SU-DHL-6 (cell line): Measurements from ENCODE around the gene CNKSR3.

Experiments
- H2AFZ ChIP-seq: fragments of 200-600 bp; sonication (generic); 2 replicates; pipeline ENCODE4 v1.6.1; 2014; ENCODE audit warnings: low read depth, mild to moderate bottlenecking, moderate library complexity, mixed read lengths, antibody characterized with exemption, low read length; ENCODE audit not compliant: severe bottlenecking
- H3F3A ChIP-seq: fragments of 200-600 bp; shearing (Covaris generic); 2 replicates; pipeline ENCODE4 v1.6.0; 2016; ENCODE audit warnings: antibody characterized with exemption, mild to moderate bottlenecking; ENCODE audit not compliant: insufficient read depth
- H3K27ac ChIP-seq: fragments of 200-600 bp; sonication (generic); 2 replicates; pipeline ENCODE4 v1.5.1; 2016; ENCODE audit warnings: low read depth, mild to moderate bottlenecking, low read length, moderate library complexity, mixed read lengths
- H3K27me3 ChIP-seq: fragments of 200-600 bp; sonication (generic), shearing (Covaris generic); 2 replicates; pipeline ENCODE4 v1.6.0; 2014; ENCODE audit warnings: mild to moderate bottlenecking, low read length
- H3K36me3 ChIP-seq: fragments of 200-600 bp; sonication (generic); 2 replicates; pipeline ENCODE4 v1.6.1; 2014; ENCODE audit warnings: mild to moderate bottlenecking, low read length, mixed read lengths
- H3K4me2 ChIP-seq: fragments of 300-600, 200-600 bp; shearing (Covaris generic), sonication (generic); 2 replicates; pipeline ENCODE4 v1.6.0; 2014; ENCODE audit warnings: low read length, low read depth, mild to moderate bottlenecking; ENCODE audit not compliant: poor library complexity, severe bottlenecking
- H3K4me3 ChIP-seq: fragments of 200-600 bp; sonication (generic); 2 replicates; pipeline ENCODE4 v1.5.1; 2014; ENCODE audit warnings: antibody characterized with exemption, low read length, mild to moderate bottlenecking, mixed read lengths; ENCODE audit not compliant: insufficient read depth, poor library complexity, severe bottlenecking
- H3K79me2 ChIP-seq: fragments of 200-600 bp; sonication (generic); 2 replicates; pipeline ENCODE4 v1.6.1; 2014; ENCODE audit warnings: mild to moderate bottlenecking, low read length, moderate library complexity; ENCODE audit not compliant: insufficient read depth
- H3K9ac ChIP-seq: fragments of 200-600 bp; sonication (generic); 2 replicates; pipeline ENCODE4 v1.7.0; 2014; ENCODE audit warnings: mild to moderate bottlenecking, low read length
- H3K9me2 ChIP-seq: fragments of 200-600 bp; sonication (generic); replicated peaks from 2 replicates; pipeline ENCODE4 v1.6.1; 2014; ENCODE audit warnings: low read length; ENCODE audit not compliant: insufficient read depth
- H3K9me3 ChIP-seq: fragments of 200-600 bp; sonication (generic); 2 replicates; pipeline ENCODE4 v1.6.1; 2014; ENCODE audit warnings: low read length, mixed read lengths; ENCODE audit not compliant: insufficient read depth
- H4K20me1 ChIP-seq: fragments of 200-600 bp; sonication (generic); 2 replicates; pipeline ENCODE4 v1.6.1; 2014; ENCODE audit warnings: low read depth, mild to moderate bottlenecking, antibody characterized with exemption, low read length, moderate library complexity, mixed read lengths
- EZH2phosphoT487 ChIP-seq: fragments of 200-600 bp; sonication (generic), shearing (Covaris generic); conservative IDR thresholded peaks from 2 replicates; pipeline ENCODE4 v1.6.1; 2018; ENCODE audit warnings: mild to moderate bottlenecking, antibody characterized with exemption, low read length, moderate library complexity, mixed read lengths
- TF ChIP-seq, protein P1 (sequence below): fragments of 200-600 bp; sonication (generic); IDR thresholded peaks from one replicate; pipeline ENCODE4 v1.5.1; 2017; ENCODE audit warnings: antibody characterized with exemption, mild to moderate bottlenecking, low read length, moderate library complexity; ENCODE audit not compliant: insufficient read depth, poor library complexity, severe bottlenecking

CNKSR3 gene

DNA sequence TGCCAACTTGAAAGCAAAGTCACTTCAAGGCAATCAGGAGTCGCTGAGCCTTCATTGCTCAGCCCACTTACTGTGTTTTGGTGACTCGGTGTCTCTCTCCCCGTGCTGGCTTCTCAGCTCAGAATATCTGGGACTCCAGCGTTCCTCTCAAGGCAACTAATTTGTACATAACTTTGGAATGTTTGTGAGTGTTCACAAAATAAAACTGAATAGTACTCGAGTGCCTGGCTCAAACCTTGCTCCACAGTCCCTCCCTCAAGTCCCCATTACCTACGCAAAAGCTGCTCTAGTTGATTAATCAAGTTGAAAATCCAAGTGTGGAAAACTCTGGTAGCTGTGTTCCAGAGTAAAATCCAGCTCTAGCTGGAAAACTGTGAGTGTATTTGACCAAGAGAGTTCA, 162.5 kb downstream of the CNKSR3 start:
- Histone ChIP-seq H3F3A (no peaks in the 10 kb centered on the region), H3K4me3 (no peak overlapping the region), H3K36me3 (no peaks in the 10 kb centered on the region), H2AFZ (no peak overlapping the region), H3K9me2 (no peaks in the 10 kb centered on the region), H3K79me2 (no peaks in the 10 kb centered on the region), H3K27me3 (no peaks in the 10 kb centered on the region), H3K9ac (no peak overlapping the region), H3K27ac (no peak overlapping the region), H3K4me2 (no peak overlapping the region), H4K20me1 (no peaks in the 10 kb centered on the region), H3K9me3 (no peaks in the 10 kb centered on the region)
- TF ChIP-seq, protein P1, sequence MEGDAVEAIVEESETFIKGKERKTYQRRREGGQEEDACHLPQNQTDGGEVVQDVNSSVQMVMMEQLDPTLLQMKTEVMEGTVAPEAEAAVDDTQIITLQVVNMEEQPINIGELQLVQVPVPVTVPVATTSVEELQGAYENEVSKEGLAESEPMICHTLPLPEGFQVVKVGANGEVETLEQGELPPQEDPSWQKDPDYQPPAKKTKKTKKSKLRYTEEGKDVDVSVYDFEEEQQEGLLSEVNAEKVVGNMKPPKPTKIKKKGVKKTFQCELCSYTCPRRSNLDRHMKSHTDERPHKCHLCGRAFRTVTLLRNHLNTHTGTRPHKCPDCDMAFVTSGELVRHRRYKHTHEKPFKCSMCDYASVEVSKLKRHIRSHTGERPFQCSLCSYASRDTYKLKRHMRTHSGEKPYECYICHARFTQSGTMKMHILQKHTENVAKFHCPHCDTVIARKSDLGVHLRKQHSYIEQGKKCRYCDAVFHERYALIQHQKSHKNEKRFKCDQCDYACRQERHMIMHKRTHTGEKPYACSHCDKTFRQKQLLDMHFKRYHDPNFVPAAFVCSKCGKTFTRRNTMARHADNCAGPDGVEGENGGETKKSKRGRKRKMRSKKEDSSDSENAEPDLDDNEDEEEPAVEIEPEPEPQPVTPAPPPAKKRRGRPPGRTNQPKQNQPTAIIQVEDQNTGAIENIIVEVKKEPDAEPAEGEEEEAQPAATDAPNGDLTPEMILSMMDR, result no peak
- TF ChIP-seq EZH2phosphoT487, result no peak

DNA sequence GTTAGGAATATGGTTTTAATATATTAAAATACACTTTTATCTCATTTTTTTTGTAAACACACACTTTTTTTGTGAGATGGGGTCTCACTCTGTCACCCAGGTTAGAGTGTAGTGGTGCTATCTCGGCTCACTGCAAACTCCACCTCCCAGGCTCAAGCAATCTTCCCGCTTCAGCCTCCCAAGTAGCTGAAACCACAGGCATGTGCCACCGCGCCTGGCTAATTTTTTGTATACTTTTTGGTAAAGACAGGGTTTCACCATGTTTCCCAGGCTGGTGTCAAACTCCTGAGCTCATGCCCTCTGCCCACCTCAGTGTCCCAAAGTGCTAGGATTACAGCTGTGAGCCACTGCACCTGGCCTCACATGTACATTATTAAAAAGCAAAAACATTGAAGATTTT, 164.7 kb downstream of the CNKSR3 start:
- Histone ChIP-seq H3K36me3 (no peaks in the 10 kb centered on the region), H3K27me3 (no peaks in the 10 kb centered on the region), H3K9ac (no peak overlapping the region), H3K27ac (no peak overlapping the region), H4K20me1 (no peaks in the 10 kb centered on the region), H3K9me2 (no peaks in the 10 kb centered on the region), H3K9me3 (no peaks in the 10 kb centered on the region), H3K4me2 (no peak overlapping the region), H3K79me2 (no peaks in the 10 kb centered on the region), H3K4me3 (no peak overlapping the region), H2AFZ (no peak overlapping the region), H3F3A (no peaks in the 10 kb centered on the region)
- TF ChIP-seq, protein P1, result no peak
- TF ChIP-seq EZH2phosphoT487, result no peak

DNA sequence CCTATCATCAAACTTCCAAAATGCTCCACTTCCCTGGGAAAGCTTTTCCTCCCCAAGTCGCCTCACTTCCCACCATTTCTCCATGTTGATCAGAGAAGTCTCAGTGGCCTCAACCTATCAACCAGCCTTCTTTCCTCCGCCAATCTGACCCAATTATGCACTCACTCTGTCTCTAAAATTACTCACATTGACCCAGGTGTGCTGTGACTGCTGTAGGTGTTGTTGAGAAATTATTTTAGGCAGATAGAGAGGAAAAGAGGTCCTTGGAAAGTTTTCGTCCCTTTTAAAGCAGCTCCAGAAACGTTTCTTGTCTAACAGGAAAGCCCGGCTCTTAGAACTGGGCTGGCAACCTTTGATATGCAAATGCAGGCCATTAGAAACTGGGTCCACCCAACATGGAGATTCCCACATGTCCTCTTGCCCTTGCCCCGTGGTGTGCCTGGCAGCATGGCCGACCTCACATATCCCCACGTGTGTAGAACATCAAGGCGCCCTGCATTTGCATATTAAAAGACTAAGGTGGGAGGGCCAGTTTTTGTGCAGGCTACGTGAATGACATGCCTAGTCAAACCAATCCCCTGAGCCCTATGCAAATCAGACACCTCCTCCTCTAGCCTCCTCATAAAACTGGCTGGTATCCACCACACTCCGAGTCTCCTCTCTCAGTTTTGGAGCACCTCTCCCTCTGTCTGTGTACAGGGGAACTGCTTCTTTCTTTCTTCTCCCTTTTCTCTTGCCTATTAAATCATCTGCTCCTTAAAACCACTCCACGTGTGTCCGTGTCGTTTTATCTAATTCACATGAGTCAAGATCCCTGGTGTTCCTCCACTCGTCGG, 166.8 kb downstream of the CNKSR3 start:
- Histone ChIP-seq H3K27ac (no peak overlapping the region), H2AFZ (no peak overlapping the region), H3K4me3 (no peak overlapping the region)

More for the DNA sequence above, 166.8 kb downstream of the CNKSR3 start:
- Histone ChIP-seq H3K79me2 (no peaks in the 10 kb centered on the region), H3K36me3 (no peaks in the 10 kb centered on the region), H3K9me2 (no peaks in the 10 kb centered on the region), H3K27me3 (no peaks in the 10 kb centered on the region), H3K9ac (no peak overlapping the region), H3F3A (no peaks in the 10 kb centered on the region), H3K4me2 (no peak overlapping the region), H4K20me1 (no peaks in the 10 kb centered on the region), H3K9me3 (no peaks in the 10 kb centered on the region)
- no peak for TF ChIP-seq EZH2phosphoT487
- TF ChIP-seq, protein P1, result no peak
